ENCODE data around the gene CLCA1. TPM values are rescaled to one million over a fixed set of nuclear protein-coding genes. Genes with fewer than 3 reads are reported as not detected.

Gene CLCA1
- total and polyA plus RNA-seq, 12 donors = not detected

- peaks cover 0 to 17% (median 13%) of the 10 kb centered on the region in 9 donors for H3K4me1 ChIP-seq
- H3K27ac ChIP-seq = no peak overlapping the region
- 85 to 94% methylated on average over 2 of the region's 2 CpGs for WGBS, 2 donors
- intact Hi-C loops (cut with DNase I) = loop anchor here in 8 of 10 donors (5.0 to 10.0 kb wide), 8 partner anchors 36 to 804 kb away; partner anchors contain the start of genes SH3GLB1 (in 2 of the 8), CLCA2 (in 1 of the 8) and ZNHIT6 (in 1 of the 8)
- no peaks in the 10 kb centered on the region for H3K27me3 ChIP-seq
- DNase-seq = no peak
- H3K36me3 ChIP-seq = no peaks in the 10 kb centered on the region
- no peak for TF ChIP-seq CTCF (IDR thresholded peaks at IDR 0.05)
- no peak for ATAC-seq
- H3K4me3 ChIP-seq = no peak overlapping the region
- peaks cover 0 to 4% (median 0%) of the 10 kb centered on the region in 11 donors for H3K9me3 ChIP-seq
Measured at GRCh38 chr1:86508583-86508969, 39.8 kb downstream of the CLCA1 start.

DNA sequence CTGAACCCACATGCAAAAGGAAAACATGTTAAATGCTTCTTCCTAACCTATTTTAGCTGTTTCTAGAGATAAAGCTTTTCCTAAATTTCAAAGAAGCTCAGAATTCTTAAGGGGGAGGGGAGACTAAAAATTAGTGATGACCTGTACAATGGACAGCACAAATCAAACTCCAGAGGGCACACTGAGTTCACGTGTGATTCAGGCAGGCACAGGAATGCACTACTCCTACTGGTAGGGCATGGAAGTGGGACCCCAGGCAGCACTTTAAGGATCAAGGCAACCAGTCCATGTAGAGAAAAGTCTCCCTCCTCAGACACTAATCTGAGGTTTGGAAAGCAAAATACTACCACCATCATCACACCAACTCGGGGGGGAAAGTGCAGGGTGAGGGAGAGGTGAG, 46.9 kb downstream of the CLCA1 start:
- DNase-seq (no peak), ATAC-seq (no peak)
- 54% methylated on average over 2 of the region's 2 CpGs for WGBS, 2 donors
- Histone ChIP-seq H3K27me3 (peaks cover 0 to 4% (median 0%) of the 10 kb centered on the region in 7 donors), H3K4me1 (no peaks in the 10 kb centered on the region), H3K27ac (no peak overlapping the region), H3K36me3 (no peaks in the 10 kb centered on the region), H3K4me3 (no peak overlapping the region), H3K9me3 (no peaks in the 10 kb centered on the region)
- TF ChIP-seq CTCF (IDR thresholded peaks at IDR 0.05) = peak in 4 of 9 donors; percentile 29 to 34 (median 32)
- intact Hi-C loops (cut with DNase I) = no loop called here

GRCh38 chr1:86516335-86516734, 47.6 kb downstream of the CLCA1 start:
- Histone ChIP-seq H3K4me1 (no peaks in the 10 kb centered on the region), H3K4me3 (no peak overlapping the region), H3K27me3 (peaks cover 0 to 4% (median 0%) of the 10 kb centered on the region in 7 donors), H3K9me3 (no peaks in the 10 kb centered on the region), H3K36me3 (no peaks in the 10 kb centered on the region), H3K27ac (no peak overlapping the region)
- DNase-seq (no peak), ATAC-seq (no peak)
- TF ChIP-seq CTCF (IDR thresholded peaks at IDR 0.05) = no peak
- 94 to 95% methylated on average over 1 of the region's 1 CpG for WGBS, 2 donors
- intact Hi-C loops (cut with DNase I) = no loop called here

- H3K9me3 ChIP-seq = no peaks in the 10 kb centered on the region
- H3K27ac ChIP-seq = no peak overlapping the region
- no peaks in the 10 kb centered on the region for H3K36me3 ChIP-seq
- DNase-seq (no peak), ATAC-seq (no peak)
- no peaks in the 10 kb centered on the region for H3K4me1 ChIP-seq
- peaks cover 0 to 4% (median 0%) of the 10 kb centered on the region in 7 donors for H3K27me3 ChIP-seq
- no peak for TF ChIP-seq CTCF (IDR thresholded peaks at IDR 0.05)
- no peak overlapping the region for H3K4me3 ChIP-seq
- intact Hi-C loops (cut with DNase I) = no loop called here
- 70 to 85% methylated on average over 1 of the region's 1 CpG for WGBS, 2 donors
Measured at GRCh38 chr1:86517336-86517735, 48.6 kb downstream of the CLCA1 start.

Measured in heart right ventricle (tissue), 16 donors.